ENCODE results near the gene LRRC74B.
"Not testable (repeated sequence)": the region's sequence is repeated elsewhere in the genome, so short reads cannot be mapped to it uniquely, and the experiment has no call there.

Gene LRRC74B

DNA sequence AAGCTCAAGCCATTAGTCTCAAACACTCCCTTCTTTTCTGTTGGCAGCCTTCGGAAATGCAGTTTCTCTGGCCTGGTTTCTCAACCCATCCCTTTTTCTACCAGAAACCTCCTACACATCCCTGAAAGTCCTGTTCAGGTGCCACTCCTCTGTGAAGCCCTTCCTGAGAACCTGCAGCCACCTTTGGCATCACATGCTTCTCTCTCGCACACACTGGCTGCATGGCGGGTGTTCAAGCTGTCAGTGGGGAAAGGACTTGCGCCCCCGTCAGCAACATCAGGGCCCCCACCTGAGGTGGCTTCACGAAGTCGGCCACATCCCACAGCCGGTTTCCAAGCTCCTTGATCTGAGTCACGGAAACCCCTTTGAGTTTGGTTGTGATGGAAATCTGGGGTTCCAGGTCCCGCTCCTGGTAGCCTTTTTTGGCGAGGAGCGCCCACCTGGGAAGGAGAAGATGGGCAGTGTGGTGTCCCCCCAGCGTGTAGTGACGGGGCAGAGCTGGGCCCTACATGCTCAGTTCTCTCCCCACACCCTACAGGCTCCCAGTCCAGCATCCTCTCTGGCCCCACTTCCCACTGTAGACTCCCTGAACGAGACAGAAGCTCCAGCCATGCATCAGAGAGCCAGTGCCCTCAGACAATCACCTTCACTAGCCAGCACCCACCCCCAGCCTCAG is 1.7 kb upstream of the LRRC74B start:
- TF ChIP-seq, protein P1, sequence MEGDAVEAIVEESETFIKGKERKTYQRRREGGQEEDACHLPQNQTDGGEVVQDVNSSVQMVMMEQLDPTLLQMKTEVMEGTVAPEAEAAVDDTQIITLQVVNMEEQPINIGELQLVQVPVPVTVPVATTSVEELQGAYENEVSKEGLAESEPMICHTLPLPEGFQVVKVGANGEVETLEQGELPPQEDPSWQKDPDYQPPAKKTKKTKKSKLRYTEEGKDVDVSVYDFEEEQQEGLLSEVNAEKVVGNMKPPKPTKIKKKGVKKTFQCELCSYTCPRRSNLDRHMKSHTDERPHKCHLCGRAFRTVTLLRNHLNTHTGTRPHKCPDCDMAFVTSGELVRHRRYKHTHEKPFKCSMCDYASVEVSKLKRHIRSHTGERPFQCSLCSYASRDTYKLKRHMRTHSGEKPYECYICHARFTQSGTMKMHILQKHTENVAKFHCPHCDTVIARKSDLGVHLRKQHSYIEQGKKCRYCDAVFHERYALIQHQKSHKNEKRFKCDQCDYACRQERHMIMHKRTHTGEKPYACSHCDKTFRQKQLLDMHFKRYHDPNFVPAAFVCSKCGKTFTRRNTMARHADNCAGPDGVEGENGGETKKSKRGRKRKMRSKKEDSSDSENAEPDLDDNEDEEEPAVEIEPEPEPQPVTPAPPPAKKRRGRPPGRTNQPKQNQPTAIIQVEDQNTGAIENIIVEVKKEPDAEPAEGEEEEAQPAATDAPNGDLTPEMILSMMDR (conservative IDR thresholded peaks at IDR 0.05; ENCODE audit: control insufficient read depth, insufficient read depth, low read depth, low read length), result no peak
- DNase-seq (ENCODE audit: low read depth), result no peak
- no peak overlapping the region for H3K4me3 ChIP-seq (ENCODE audit: control insufficient read depth, low read depth, low read length)

DNA sequence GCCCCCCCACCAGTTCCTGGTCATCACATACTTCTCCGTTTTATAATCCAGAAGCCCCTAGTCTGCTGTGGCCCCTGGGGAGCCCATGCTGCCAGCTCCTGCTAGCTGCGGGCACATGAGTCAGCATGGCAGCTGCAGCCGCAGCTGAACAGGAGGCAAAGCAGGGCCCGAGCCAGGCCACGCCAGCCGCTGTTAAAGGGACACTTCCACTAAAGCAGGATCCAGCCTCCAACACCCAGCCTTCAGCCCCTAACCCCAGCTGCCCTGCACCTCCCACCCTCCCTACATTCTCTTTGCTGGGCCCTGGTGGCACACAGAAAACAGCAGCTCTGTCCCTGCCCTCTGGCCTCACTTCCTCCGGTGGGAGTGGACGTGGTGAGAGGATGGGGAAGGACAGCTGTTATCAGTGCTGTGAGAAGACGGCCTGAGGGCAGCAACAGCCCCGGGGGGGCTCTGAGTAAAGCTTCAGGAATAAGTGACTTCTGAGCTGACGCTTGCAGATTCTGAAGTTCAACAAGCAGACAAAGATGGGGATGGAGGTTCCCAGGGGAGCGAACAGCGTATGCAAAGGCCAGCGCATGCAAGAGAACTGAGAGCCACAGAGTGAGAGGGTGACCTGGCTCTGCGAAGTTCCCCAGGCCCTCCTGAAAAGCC is 688 bp upstream of the LRRC74B start:
- TF ChIP-seq, protein P1 (conservative IDR thresholded peaks at IDR 0.05; ENCODE audit: control insufficient read depth, insufficient read depth, low read depth, low read length), result no peak
- H3K4me3 ChIP-seq (ENCODE audit: control insufficient read depth, low read depth, low read length), result peak overlapping the region; percentile 21
- DNase-seq (ENCODE audit: low read depth), result peak; percentile 89

DNA sequence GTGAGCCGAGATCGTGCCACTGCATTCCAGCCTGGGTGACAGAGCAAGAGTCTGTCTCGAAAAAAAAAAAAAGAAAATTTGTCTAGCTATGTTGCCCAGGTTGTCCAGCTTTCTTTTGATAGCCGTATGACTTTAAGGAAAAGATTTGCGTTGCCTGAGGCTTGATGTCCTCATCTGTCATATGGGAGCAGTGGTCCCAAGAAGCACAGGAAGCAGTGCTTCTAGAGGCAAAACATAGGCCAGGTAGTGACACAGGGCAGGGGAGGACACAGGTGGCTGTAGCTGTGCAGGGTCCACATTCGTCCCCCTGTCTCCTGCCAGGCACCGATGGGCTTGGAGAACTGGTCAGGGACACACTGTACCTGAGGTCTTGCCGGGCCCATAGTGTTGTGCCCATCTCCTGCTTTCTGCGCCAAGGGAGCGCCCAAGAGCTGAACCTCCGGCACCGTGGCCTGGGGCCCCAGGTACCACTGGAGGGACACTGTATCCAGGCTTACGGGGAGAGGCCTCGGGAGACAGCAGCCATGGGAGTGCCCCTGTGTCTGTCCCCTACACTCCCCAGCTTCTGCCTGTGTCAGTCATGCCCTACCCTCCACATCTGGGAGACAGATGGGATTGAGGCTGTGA is 1.4 kb downstream of the LRRC74B start:
- DNase-seq (ENCODE audit: low read depth), result no peak
- H3K4me3 ChIP-seq (ENCODE audit: control insufficient read depth, low read depth, low read length), result no peak overlapping the region
- TF ChIP-seq, protein P1 (conservative IDR thresholded peaks at IDR 0.05; ENCODE audit: control insufficient read depth, insufficient read depth, low read depth, low read length), result no peak

DNA sequence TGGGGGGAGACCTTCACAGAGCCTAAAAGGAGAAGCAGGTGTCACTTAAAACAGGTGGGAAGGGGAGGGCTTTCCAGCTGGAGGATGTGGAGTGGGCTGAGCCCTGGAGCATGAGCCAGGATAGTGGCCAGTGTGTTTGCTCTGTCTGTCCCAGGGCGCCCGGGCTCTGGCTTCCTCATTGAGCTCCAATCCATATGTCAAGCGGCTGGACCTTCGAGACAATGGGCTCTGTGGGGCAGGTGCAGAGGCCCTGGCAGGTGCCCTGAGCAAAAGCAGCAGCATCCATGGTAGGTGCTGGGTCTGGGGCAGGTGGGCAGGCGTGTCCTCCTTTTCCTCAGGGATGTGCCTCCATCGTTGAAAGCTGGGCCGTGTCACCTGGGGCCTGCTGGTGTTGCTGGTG is 2.0 kb downstream of the LRRC74B start:
- no peak overlapping the region for H3K4me3 ChIP-seq (ENCODE audit: control insufficient read depth, low read depth, low read length)
- DNase-seq (ENCODE audit: low read depth), result no peak
- TF ChIP-seq, protein P1 (conservative IDR thresholded peaks at IDR 0.05; ENCODE audit: control insufficient read depth, insufficient read depth, low read depth, low read length), result no peak

DNA sequence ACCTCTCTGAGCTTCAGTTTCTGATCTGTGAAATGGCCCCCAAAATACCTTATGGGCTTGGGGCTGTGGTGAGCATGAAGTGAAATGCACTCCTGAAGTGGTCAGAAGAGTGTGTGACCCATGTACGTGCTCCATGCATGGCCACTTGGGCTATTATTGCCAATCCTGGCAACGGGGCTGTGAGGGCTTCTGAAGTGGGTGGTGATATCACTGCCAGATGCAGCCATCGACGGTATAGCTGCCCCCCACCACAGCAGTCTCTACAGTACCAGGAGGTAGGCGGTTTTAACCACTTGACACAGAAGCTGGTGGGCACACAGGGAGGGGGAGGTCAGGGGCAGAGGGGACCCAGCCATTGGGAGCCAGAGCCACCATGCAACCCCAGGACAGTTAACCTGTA is 2.7 kb downstream of the LRRC74B start:
- not testable (repeated sequence) for DNase-seq (ENCODE audit: low read depth); H3K4me3 ChIP-seq (ENCODE audit: control insufficient read depth, low read depth, low read length)

- H3K4me3 ChIP-seq (ENCODE audit: control insufficient read depth, low read depth, low read length); DNase-seq (ENCODE audit: low read depth): not testable (repeated sequence)
Observed at GRCh38 chr22:21048965-21049364, 3.2 kb downstream of the LRRC74B start.

DNA sequence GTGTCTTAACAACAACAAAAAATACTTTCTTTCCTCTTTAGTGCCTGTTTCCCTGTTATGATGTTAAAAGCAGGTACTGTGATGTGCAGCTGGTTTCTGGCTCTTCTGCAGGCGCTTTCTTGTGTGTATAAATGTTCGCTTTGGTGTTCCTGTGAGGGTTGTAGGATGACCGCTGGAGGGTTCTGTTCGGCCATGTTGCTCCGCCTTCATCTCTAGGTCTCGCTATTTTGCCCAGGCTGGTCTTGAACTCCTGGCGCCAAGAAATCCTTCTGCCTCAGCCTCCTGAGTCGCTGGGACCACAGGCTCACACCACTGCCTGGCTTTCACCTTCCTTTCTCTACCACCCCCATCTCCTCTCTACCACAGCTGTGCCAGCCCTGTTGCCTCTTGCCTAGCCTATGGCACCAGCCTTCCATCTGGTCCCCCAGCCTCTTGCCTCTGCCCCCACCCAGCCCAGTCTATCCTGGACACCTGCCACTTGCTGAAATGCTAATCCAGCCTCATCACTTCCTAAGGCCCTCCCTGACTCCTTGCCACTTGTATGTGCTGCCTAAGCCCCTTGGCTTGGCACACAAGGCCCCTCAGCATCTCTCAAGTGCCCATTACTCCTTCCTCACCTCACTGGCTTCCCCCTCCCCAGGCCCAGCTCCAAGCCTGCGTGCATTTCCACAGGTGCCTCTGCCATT is 5.5 kb downstream of the LRRC74B start:
- H3K4me3 ChIP-seq (ENCODE audit: control insufficient read depth, low read depth, low read length), result no peak overlapping the region
- TF ChIP-seq, protein P1 (conservative IDR thresholded peaks at IDR 0.05; ENCODE audit: control insufficient read depth, insufficient read depth, low read depth, low read length), result no peak
- DNase-seq (ENCODE audit: low read depth), result no peak
